Hippocampal formation (tissue), 2 donors: ENCODE data around the gene GNA14.
"Not testable (repeated sequence)": the region's sequence is repeated elsewhere in the genome, so short reads cannot be mapped to it uniquely, and the experiment has no call there.

Experiments used
- DNase-seq, 2 donors: peaks; one replicate each; lab custom pipeline; 2025; lab: John Stamatoyannopoulos, UW

Gene GNA14

GRCh38 chr9:77402286-77402685 lies 245.8 kb downstream of the GNA14 start:
- DNase-seq = no peak

- DNase-seq = no peak
Observed at GRCh38 chr9:77399964-77400363, 248.2 kb downstream of the GNA14 start.

DNA sequence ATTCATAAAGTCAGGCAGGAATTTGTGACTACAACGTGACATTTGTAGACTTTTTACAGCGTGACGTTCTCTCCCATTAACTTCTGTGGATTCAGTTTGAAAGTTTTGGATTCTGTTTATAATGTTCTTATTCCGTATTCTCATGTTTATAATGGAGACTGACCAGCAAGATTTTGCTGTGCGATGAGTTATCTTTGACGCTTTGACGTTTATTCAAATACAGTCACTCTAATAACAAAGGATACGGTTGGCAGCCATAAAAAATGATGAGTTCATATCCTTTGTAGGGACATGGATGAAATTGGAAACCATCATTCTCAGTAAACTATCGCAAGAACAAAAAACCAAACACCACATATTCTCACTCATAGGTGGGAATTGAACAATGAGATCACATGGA lies 249.5 kb downstream of the GNA14 start:
- not testable (repeated sequence) for DNase-seq

GRCh38 chr9:77392328-77392727 lies 255.8 kb downstream of the GNA14 start:
- no peak for DNase-seq

DNA sequence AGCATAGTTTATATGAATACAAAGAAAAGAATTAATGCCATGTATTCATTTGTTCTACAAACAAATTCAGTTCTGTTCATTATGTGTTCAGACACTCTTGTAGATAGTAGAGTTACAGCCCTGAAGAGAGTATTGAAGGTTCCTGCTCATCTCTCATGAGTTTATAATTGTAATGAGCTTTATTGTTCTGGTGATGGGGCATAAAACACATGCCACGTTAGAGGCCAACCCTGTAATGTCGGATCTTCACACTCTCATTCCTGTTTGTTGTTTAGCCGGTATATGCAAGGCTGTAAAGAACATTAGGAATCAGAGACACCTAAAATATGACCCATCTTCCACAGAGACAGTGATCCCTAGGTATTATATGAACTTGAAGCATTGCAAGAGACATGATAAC lies 256.3 kb downstream of the GNA14 start:
- DNase-seq = no peak

- no peak for DNase-seq
Observed at GRCh38 chr9:77386187-77386586, 261.9 kb downstream of the GNA14 start.

DNA sequence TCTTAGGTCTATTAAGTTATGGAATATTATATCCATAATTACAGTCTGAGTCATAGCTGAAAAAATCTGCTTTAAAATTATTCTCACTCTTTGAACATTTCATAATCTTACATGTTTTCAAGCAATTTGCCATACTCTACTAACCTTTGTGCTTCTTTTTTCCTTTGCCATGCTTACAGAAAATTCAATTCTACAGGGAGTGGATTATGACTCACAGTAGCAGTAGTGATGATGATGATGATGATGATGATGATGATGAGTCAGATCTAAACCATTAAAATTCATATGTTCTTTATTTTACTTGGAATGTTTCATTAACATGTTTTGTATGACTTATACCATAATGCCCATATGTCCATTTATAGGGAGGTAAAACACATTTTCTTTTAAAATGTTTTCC lies 263.7 kb downstream of the GNA14 start:
- DNase-seq = no peak

DNA sequence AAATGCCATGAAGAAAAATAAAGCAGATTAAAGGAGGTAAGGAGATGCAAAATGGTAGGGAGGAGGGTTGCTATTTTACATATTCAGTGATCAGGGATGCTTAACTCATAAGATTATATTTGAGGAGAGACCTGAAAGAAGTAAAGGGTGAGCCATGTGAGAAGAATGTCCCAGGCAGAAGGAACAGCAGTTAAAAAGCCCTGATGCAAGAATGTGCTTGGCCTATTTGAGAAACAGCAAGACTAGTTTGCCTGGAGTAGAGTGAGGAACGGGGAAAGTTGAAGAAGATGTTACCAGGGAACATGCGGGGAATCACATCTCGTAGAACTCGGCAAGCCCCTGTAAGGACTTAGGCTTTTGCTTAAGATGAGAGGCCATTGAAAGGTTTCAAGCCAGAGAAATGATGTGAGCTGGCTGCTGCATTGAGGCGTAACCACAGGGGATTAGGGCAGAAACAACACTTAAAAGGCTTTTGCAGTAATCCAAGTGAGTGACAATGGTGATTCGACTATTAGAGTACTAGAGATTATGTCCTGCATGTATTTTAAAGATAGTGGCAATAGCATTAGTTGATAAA lies 272.1 kb downstream of the GNA14 start:
- DNase-seq = no peak

- DNase-seq = no peak
Observed at GRCh38 chr9:77374266-77374665, 273.9 kb downstream of the GNA14 start.
